ENCODE data around the gene C1QTNF7. TPM values are rescaled to one million over a fixed set of nuclear protein-coding genes. Genes with fewer than 3 reads are reported as not detected.

The C1QTNF7 gene
- total and polyA plus RNA-seq, 7 donors, result 0.20 to 2.3 (median 0.35) TPM

GRCh38 chr4:15414551-15415091, 13.2 kb upstream of the C1QTNF7 start:
- peak in 3 of 4 donors; percentile 57 to 78 (median 58) for ATAC-seq

GRCh38 chr4:15416357-15417232, 11.2 kb upstream of the C1QTNF7 start:
- no peaks in the 10 kb centered on the region for H3K9me3 ChIP-seq
- no peaks in the 10 kb centered on the region for H3K27me3 ChIP-seq (ENCODE audit: insufficient read depth in 3 of 3, low read length in 2 of 3)
- 77 to 78% (median 77%) methylated on average over 6 of the region's 6 CpGs for WGBS, 3 donors
- intact Hi-C loops (cut with DNase I), result no loop called here
- TF ChIP-seq, protein P1, sequence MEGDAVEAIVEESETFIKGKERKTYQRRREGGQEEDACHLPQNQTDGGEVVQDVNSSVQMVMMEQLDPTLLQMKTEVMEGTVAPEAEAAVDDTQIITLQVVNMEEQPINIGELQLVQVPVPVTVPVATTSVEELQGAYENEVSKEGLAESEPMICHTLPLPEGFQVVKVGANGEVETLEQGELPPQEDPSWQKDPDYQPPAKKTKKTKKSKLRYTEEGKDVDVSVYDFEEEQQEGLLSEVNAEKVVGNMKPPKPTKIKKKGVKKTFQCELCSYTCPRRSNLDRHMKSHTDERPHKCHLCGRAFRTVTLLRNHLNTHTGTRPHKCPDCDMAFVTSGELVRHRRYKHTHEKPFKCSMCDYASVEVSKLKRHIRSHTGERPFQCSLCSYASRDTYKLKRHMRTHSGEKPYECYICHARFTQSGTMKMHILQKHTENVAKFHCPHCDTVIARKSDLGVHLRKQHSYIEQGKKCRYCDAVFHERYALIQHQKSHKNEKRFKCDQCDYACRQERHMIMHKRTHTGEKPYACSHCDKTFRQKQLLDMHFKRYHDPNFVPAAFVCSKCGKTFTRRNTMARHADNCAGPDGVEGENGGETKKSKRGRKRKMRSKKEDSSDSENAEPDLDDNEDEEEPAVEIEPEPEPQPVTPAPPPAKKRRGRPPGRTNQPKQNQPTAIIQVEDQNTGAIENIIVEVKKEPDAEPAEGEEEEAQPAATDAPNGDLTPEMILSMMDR (IDR thresholded peaks at IDR 0.05), result no peak
- no peak for ATAC-seq
- H3K27ac ChIP-seq, result no peak overlapping the region
- no peaks in the 10 kb centered on the region for H3K4me1 ChIP-seq
- no peaks in the 10 kb centered on the region for H3K36me3 ChIP-seq (ENCODE audit: insufficient read depth in 1 of 2, low read depth in 1 of 2)
- no peak overlapping the region for H3K4me3 ChIP-seq
- no peak for DNase-seq

More at GRCh38 chr4:15414551-15415091, 13.2 kb upstream of the C1QTNF7 start:
- intact Hi-C loops (cut with DNase I), result no loop called here
- Histone ChIP-seq H3K4me3 (no peak overlapping the region), H3K27ac (no peak overlapping the region), H3K36me3 (ENCODE audit: insufficient read depth in 1 of 2, low read depth in 1 of 2) (no peaks in the 10 kb centered on the region), H3K27me3 (ENCODE audit: insufficient read depth in 3 of 3, low read length in 2 of 3) (no peaks in the 10 kb centered on the region), H3K9me3 (no peaks in the 10 kb centered on the region), H3K4me1 (no peaks in the 10 kb centered on the region)
- no peak for DNase-seq
- TF ChIP-seq, protein P1 (IDR thresholded peaks at IDR 0.05), result no peak
- 19 to 42% (median 25%) methylated on average over 4 of the region's 4 CpGs for WGBS, 3 donors

DNA sequence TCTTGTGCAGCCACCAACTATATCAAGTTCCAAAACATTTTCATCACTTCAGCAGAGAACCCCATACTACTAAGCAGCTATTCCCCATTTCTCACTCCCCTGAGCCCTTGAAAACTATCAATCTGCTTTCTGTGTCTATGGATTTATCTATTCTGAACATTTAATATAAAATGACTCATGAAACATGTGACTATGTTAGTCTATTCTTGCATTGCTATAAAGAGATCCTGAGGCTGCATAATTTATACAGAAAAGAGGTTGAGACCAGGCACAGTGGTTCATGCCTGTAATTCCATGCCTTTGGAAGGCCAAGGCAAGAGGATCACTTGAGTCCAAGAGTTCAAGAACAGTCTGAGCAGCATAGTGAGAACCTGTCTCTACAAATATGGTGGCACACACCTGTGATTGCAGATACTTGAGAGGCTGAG, 10.6 kb upstream of the C1QTNF7 start:
- TF ChIP-seq, protein P1 (IDR thresholded peaks at IDR 0.05), result no peak
- no peak for DNase-seq
- no peaks in the 10 kb centered on the region for H3K4me1 ChIP-seq
- no peak overlapping the region for H3K4me3 ChIP-seq
- H3K36me3 ChIP-seq (ENCODE audit: insufficient read depth in 1 of 2, low read depth in 1 of 2), result no peaks in the 10 kb centered on the region
- no peaks in the 10 kb centered on the region for H3K9me3 ChIP-seq
- H3K27ac ChIP-seq, result no peak overlapping the region
- no peaks in the 10 kb centered on the region for H3K27me3 ChIP-seq (ENCODE audit: insufficient read depth in 3 of 3, low read length in 2 of 3)
- no peak for ATAC-seq
- intact Hi-C loops (cut with DNase I), result no loop called here

DNA sequence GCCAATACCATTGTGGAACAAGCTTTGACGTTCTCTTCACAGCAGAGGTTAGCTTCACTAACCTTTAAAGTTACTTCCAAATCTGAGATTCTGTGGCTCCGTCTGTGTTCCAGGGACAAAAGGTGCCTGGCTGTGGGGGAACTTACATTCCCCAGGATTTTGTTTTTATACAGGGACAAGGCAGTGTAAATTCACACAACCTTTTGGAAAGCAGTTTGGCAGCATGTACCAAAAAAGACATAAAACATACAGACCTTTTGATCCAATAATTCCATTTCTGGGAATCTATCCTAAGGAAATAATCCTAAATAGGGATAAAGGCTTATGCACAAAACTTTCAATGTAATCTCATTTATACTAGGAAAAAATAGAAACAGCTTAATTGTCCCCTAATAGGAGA, 8.9 kb upstream of the C1QTNF7 start:
- TF ChIP-seq, protein P1 (IDR thresholded peaks at IDR 0.05), result no peak
- Histone ChIP-seq H3K27me3 (ENCODE audit: insufficient read depth in 3 of 3, low read length in 2 of 3) (no peaks in the 10 kb centered on the region), H3K27ac (no peak overlapping the region), H3K36me3 (ENCODE audit: insufficient read depth in 1 of 2, low read depth in 1 of 2) (no peaks in the 10 kb centered on the region), H3K9me3 (no peaks in the 10 kb centered on the region), H3K4me3 (no peak overlapping the region), H3K4me1 (no peaks in the 10 kb centered on the region)
- no peak for DNase-seq
- intact Hi-C loops (cut with DNase I), result no loop called here
- ATAC-seq, result no peak
- WGBS, 3 donors, result 38 to 79% (median 46%) methylated on average over 2 of the region's 2 CpGs
